ENCODE data around the gene ECE1.
"Not testable (repeated sequence)": the region's sequence is repeated elsewhere in the genome, so short reads cannot be mapped to it uniquely, and the experiment has no call there.

The ECE1 gene

GRCh38 chr1:21291964-21292363 lies 1.7 kb upstream of the ECE1 start:
- peaks cover 11 to 46% (median 40%) of the 10 kb centered on the region in 4 experiments for H3K4me1 ChIP-seq (ENCODE audit: control extremely low read depth in 1 of 4, control insufficient read depth in 4 of 4, insufficient read depth in 4 of 4, low read length in 3 of 4)
- ChIA-PET POLR2A (no interaction called here), CTCF (interaction anchor here (0.9 to 4.3 kb wide), 7 partner anchors 9 to 77 kb away, joined by 3 to 20 read pairs (median 4); no protein-coding TSS in a partner anchor)
- H3K27ac ChIP-seq (ENCODE audit: insufficient read depth in 1 of 2, low read depth in 1 of 2, low read length in 2 of 2, poor library complexity in 1 of 2, severe bottlenecking in 2 of 2), result no peak overlapping the region
- no peak for DNase-seq
- H3K36me3 ChIP-seq (ENCODE audit: control insufficient read depth in 4 of 4, insufficient read depth in 4 of 4, low read length in 3 of 4), result no peaks in the 10 kb centered on the region
- H3K9me3 ChIP-seq (ENCODE audit: control extremely low read depth in 1 of 5, control insufficient read depth in 4 of 5, insufficient read depth in 2 of 5, low read depth in 1 of 5, low read length in 4 of 5), result no peaks in the 10 kb centered on the region
- H3K4me3 ChIP-seq (ENCODE audit: control insufficient read depth in 1 of 7, extremely low read depth in 1 of 7, insufficient read depth in 4 of 7, low read depth in 2 of 7, low read length in 6 of 7), result no peak overlapping the region
- WGBS (ENCODE audit: insufficient coverage), result 100% methylated on average over 1 of the region's 7 CpGs
- H3K27me3 ChIP-seq (replicated peaks in 2 of 5; ENCODE audit: control insufficient read depth in 4 of 5, insufficient read depth in 5 of 5, low read length in 4 of 5), result peaks cover 0 to 18% (median 4%) of the 10 kb centered on the region in 5 experiments

DNA sequence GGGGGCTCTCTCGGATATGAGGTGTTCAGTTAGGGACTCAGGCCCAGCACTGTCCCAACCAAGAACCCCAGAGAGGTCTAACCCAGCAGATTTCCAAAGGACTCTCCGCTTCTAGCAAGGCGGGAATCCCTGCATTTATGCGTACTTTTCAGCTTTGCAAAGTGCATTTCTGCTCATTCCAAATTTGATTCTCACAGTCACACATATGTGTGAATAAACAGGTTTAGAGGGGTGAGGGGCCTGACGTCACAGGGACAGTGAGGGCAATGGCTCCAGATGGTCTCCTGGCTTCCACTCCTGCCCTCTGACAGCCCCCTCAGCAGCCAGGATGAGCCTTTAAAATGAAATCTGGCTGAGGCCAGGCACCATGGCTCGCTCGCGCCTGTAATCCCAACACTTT lies 921 bp upstream of the ECE1 start:
- no peaks in the 10 kb centered on the region for H3K36me3 ChIP-seq (ENCODE audit: control insufficient read depth in 4 of 4, insufficient read depth in 4 of 4, low read length in 3 of 4)
- peaks cover 11 to 46% (median 40%) of the 10 kb centered on the region in 4 experiments for H3K4me1 ChIP-seq (ENCODE audit: control extremely low read depth in 1 of 4, control insufficient read depth in 4 of 4, insufficient read depth in 4 of 4, low read length in 3 of 4)
- CTCF ChIA-PET, result interaction anchor here (0.6 to 4.3 kb wide), 4 partner anchors 21 to 83 kb away, joined by 3 to 20 read pairs (median 10); no protein-coding TSS in a partner anchor
- POLR2A ChIA-PET, result no interaction called here
- peak overlapping the region in 1 of 7 experiments; percentile 69 for H3K4me3 ChIP-seq (ENCODE audit: control insufficient read depth in 1 of 7, extremely low read depth in 1 of 7, insufficient read depth in 4 of 7, low read depth in 2 of 7, low read length in 6 of 7)
- no peak for DNase-seq
- H3K27ac ChIP-seq (ENCODE audit: insufficient read depth in 1 of 2, low read depth in 1 of 2, low read length in 2 of 2, poor library complexity in 1 of 2, severe bottlenecking in 2 of 2), result no peak overlapping the region
- WGBS (ENCODE audit: insufficient coverage), result 92% methylated on average over 4 of the region's 8 CpGs
- H3K27me3 ChIP-seq (replicated peaks in 2 of 5; ENCODE audit: control insufficient read depth in 4 of 5, insufficient read depth in 5 of 5, low read length in 4 of 5), result peaks cover 0 to 18% (median 4%) of the 10 kb centered on the region in 5 experiments
- H3K9me3 ChIP-seq (ENCODE audit: control extremely low read depth in 1 of 5, control insufficient read depth in 4 of 5, insufficient read depth in 2 of 5, low read depth in 1 of 5, low read length in 4 of 5), result no peaks in the 10 kb centered on the region

DNA sequence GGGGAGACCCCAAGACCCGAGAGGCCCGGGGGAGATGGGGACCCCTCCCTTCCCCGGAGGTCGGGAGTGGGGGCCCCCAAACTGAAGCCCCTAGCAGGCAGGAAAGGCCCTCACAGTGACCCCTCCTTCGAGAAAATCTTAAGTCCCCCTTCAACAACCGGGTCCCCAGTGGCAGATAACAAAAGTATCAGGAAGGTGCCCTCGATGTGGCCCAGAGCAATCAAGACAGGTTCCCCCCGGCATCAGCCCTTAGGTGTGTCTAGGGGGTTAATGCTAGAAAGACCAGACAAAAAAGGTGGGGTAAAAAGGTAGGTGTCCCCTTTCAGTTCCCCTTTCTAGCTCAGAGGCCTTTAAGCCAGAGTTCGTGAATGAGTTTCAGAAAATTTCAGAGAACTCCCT lies 282 bp upstream of the ECE1 start:
- Histone ChIP-seq H3K27ac (ENCODE audit: insufficient read depth in 1 of 2, low read depth in 1 of 2, low read length in 2 of 2, poor library complexity in 1 of 2, severe bottlenecking in 2 of 2) (no peak overlapping the region), H3K27me3 (replicated peaks in 2 of 5; ENCODE audit: control insufficient read depth in 4 of 5, insufficient read depth in 5 of 5, low read length in 4 of 5) (peaks cover 0 to 18% (median 4%) of the 10 kb centered on the region in 5 experiments), H3K4me1 (ENCODE audit: control extremely low read depth in 1 of 4, control insufficient read depth in 4 of 4, insufficient read depth in 4 of 4, low read length in 3 of 4) (peaks cover 10 to 46% (median 40%) of the 10 kb centered on the region in 4 experiments), H3K9me3 (ENCODE audit: control extremely low read depth in 1 of 5, control insufficient read depth in 4 of 5, insufficient read depth in 2 of 5, low read depth in 1 of 5, low read length in 4 of 5) (no peaks in the 10 kb centered on the region), H3K4me3 (ENCODE audit: control insufficient read depth in 1 of 7, extremely low read depth in 1 of 7, insufficient read depth in 4 of 7, low read depth in 2 of 7, low read length in 6 of 7) (peak overlapping the region in 6 of 7 experiments; percentile 31 to 86 (median 67)), H3K36me3 (ENCODE audit: control insufficient read depth in 4 of 4, insufficient read depth in 4 of 4, low read length in 3 of 4) (no peaks in the 10 kb centered on the region)
- ChIA-PET POLR2A (no interaction called here), CTCF (interaction anchor here (0.6 to 4.3 kb wide), 4 partner anchors 21 to 82 kb away, joined by 3 to 20 read pairs (median 10); no protein-coding TSS in a partner anchor)
- DNase-seq, result peak in 2 of 3 donors; percentile 42 to 58
- 0% methylated on average over 4 of the region's 9 CpGs for WGBS (ENCODE audit: insufficient coverage)

- Histone ChIP-seq H3K27ac (ENCODE audit: insufficient read depth in 1 of 2, low read depth in 1 of 2, low read length in 2 of 2, poor library complexity in 1 of 2, severe bottlenecking in 2 of 2) (no peak overlapping the region), H3K4me3 (ENCODE audit: control insufficient read depth in 1 of 7, extremely low read depth in 1 of 7, insufficient read depth in 4 of 7, low read depth in 2 of 7, low read length in 6 of 7) (peak overlapping the region in 3 of 7 experiments; percentile 26 to 86 (median 62)), H3K27me3 (replicated peaks in 2 of 5; ENCODE audit: control insufficient read depth in 4 of 5, insufficient read depth in 5 of 5, low read length in 4 of 5) (peaks cover 0 to 18% (median 4%) of the 10 kb centered on the region in 5 experiments), H3K36me3 (ENCODE audit: control insufficient read depth in 4 of 4, insufficient read depth in 4 of 4, low read length in 3 of 4) (no peaks in the 10 kb centered on the region), H3K9me3 (ENCODE audit: control extremely low read depth in 1 of 5, control insufficient read depth in 4 of 5, insufficient read depth in 2 of 5, low read depth in 1 of 5, low read length in 4 of 5) (no peaks in the 10 kb centered on the region), H3K4me1 (ENCODE audit: control extremely low read depth in 1 of 4, control insufficient read depth in 4 of 4, insufficient read depth in 4 of 4, low read length in 3 of 4) (peaks cover 8 to 42% (median 37%) of the 10 kb centered on the region in 4 experiments)
- no peak for DNase-seq
- 81% methylated on average over 8 of the region's 8 CpGs for WGBS (ENCODE audit: insufficient coverage)
- ChIA-PET CTCF (no interaction called here), POLR2A (interaction anchor here (0.6 kb wide), 1 partner anchor 71 kb away, joined by 3 read pairs; no protein-coding TSS in a partner anchor)
Observed at GRCh38 chr1:21289127-21289526, 1.1 kb downstream of the ECE1 start.

- CTCF ChIA-PET, result interaction anchor here (0.8 to 2.2 kb wide), 4 partner anchors 11 to 82 kb away, joined by 3 to 14 read pairs (median 5); no protein-coding TSS in a partner anchor
- peaks cover 6 to 31% (median 25%) of the 10 kb centered on the region in 4 experiments for H3K4me1 ChIP-seq (ENCODE audit: control extremely low read depth in 1 of 4, control insufficient read depth in 4 of 4, insufficient read depth in 4 of 4, low read length in 3 of 4)
- no peak overlapping the region for H3K27ac ChIP-seq (ENCODE audit: insufficient read depth in 1 of 2, low read depth in 1 of 2, low read length in 2 of 2, poor library complexity in 1 of 2, severe bottlenecking in 2 of 2)
Observed at GRCh38 chr1:21287905-21288514, 2.3 kb downstream of the ECE1 start.

DNA sequence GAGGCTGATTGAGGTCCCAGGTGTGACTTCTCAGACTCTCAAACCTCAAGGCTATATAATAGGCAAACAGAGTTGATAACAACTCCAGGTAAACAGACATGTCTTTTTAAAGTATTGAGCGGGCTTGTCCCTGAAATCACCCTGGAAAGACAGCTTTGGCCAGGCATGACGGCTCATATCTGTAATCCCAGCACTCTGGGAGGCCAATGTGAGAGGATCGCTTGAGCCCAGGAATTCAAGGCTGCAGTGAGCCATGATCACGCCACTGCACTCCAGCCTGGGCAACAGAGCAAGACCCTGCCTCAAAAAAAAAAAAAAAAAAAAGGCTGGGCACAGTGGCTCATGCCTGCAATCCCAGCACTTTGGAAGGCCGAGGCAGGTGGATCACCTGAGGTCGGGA lies 4.9 kb downstream of the ECE1 start:
- CTCF ChIA-PET, result interaction anchor here (0.9 to 1.3 kb wide), 2 partner anchors 14 to 15 kb away, joined by 3 read pairs; no protein-coding TSS in a partner anchor
- not testable (repeated sequence) for H3K27ac ChIP-seq (ENCODE audit: insufficient read depth in 1 of 2, low read depth in 1 of 2, low read length in 2 of 2, poor library complexity in 1 of 2, severe bottlenecking in 2 of 2); H3K36me3 ChIP-seq (ENCODE audit: control insufficient read depth in 4 of 4, insufficient read depth in 4 of 4, low read length in 3 of 4); H3K4me3 ChIP-seq (ENCODE audit: control insufficient read depth in 1 of 7, extremely low read depth in 1 of 7, insufficient read depth in 4 of 7, low read depth in 2 of 7, low read length in 6 of 7); H3K27me3 ChIP-seq (replicated peaks in 2 of 5; ENCODE audit: control insufficient read depth in 4 of 5, insufficient read depth in 5 of 5, low read length in 4 of 5); H3K9me3 ChIP-seq (ENCODE audit: control extremely low read depth in 1 of 5, control insufficient read depth in 4 of 5, insufficient read depth in 2 of 5, low read depth in 1 of 5, low read length in 4 of 5); DNase-seq
- WGBS (ENCODE audit: insufficient coverage), result 91% methylated on average over 4 of the region's 6 CpGs
- POLR2A ChIA-PET, result interaction anchor here (1.2 kb wide), 1 partner anchor 15 kb away, joined by 3 read pairs; no protein-coding TSS in a partner anchor
- H3K4me1 ChIP-seq (ENCODE audit: control extremely low read depth in 1 of 4, control insufficient read depth in 4 of 4, insufficient read depth in 4 of 4, low read length in 3 of 4), result peaks cover 0 to 23% (median 17%) of the 10 kb centered on the region in 4 experiments

More at GRCh38 chr1:21287905-21288514, 2.3 kb downstream of the ECE1 start:
- 90% methylated on average over 6 of the region's 8 CpGs for WGBS (ENCODE audit: insufficient coverage)
- H3K27me3 ChIP-seq (replicated peaks in 2 of 5; ENCODE audit: control insufficient read depth in 4 of 5, insufficient read depth in 5 of 5, low read length in 4 of 5), result peaks cover 0 to 18% (median 5%) of the 10 kb centered on the region in 5 experiments
- POLR2A ChIA-PET, result no interaction called here
- no peaks in the 10 kb centered on the region for H3K36me3 ChIP-seq (ENCODE audit: control insufficient read depth in 4 of 4, insufficient read depth in 4 of 4, low read length in 3 of 4)
- DNase-seq, result peak in 2 of 3 donors; percentile 49 to 59
- no peaks in the 10 kb centered on the region for H3K9me3 ChIP-seq (ENCODE audit: control extremely low read depth in 1 of 5, control insufficient read depth in 4 of 5, insufficient read depth in 2 of 5, low read depth in 1 of 5, low read length in 4 of 5)
- H3K4me3 ChIP-seq (ENCODE audit: control insufficient read depth in 1 of 7, extremely low read depth in 1 of 7, insufficient read depth in 4 of 7, low read depth in 2 of 7, low read length in 6 of 7), result no peak overlapping the region

GRCh38 chr1:21285055-21285372 lies 5.2 kb downstream of the ECE1 start:
- POLR2A ChIA-PET, result no interaction called here
- peaks cover 0 to 25% (median 19%) of the 10 kb centered on the region in 4 experiments for H3K4me1 ChIP-seq (ENCODE audit: control extremely low read depth in 1 of 4, control insufficient read depth in 4 of 4, insufficient read depth in 4 of 4, low read length in 3 of 4)
- H3K9me3 ChIP-seq (ENCODE audit: control extremely low read depth in 1 of 5, control insufficient read depth in 4 of 5, insufficient read depth in 2 of 5, low read depth in 1 of 5, low read length in 4 of 5), result no peaks in the 10 kb centered on the region
- no peak overlapping the region for H3K4me3 ChIP-seq (ENCODE audit: control insufficient read depth in 1 of 7, extremely low read depth in 1 of 7, insufficient read depth in 4 of 7, low read depth in 2 of 7, low read length in 6 of 7)
- DNase-seq, result no peak
- 83% methylated on average over 1 of the region's 2 CpGs for WGBS (ENCODE audit: insufficient coverage)
- H3K36me3 ChIP-seq (ENCODE audit: control insufficient read depth in 4 of 4, insufficient read depth in 4 of 4, low read length in 3 of 4), result no peaks in the 10 kb centered on the region
- peaks cover 0 to 9% (median 5%) of the 10 kb centered on the region in 5 experiments for H3K27me3 ChIP-seq (replicated peaks in 2 of 5; ENCODE audit: control insufficient read depth in 4 of 5, insufficient read depth in 5 of 5, low read length in 4 of 5)
- CTCF ChIA-PET, result interaction anchor here (1.3 kb wide), 1 partner anchor 15 kb away, joined by 3 read pairs; no protein-coding TSS in a partner anchor
- no peak overlapping the region for H3K27ac ChIP-seq (ENCODE audit: insufficient read depth in 1 of 2, low read depth in 1 of 2, low read length in 2 of 2, poor library complexity in 1 of 2, severe bottlenecking in 2 of 2)
